Subcutaneous adipose tissue (tissue), 4 donors: ENCODE data around the gene TARDBP. TPM values are rescaled to one million over a fixed set of nuclear protein-coding genes. Genes with fewer than 3 reads are reported as not detected.

Experiments used
- CTCF ChIP-seq: fragments of 450-650 bp; IDR thresholded peaks from one replicate; pipeline ENCODE4 v1.5.1; 2016; ENCODE audit warnings: low read depth, mild to moderate bottlenecking, control low read depth, antibody characterized with exemption, moderate library complexity
- total RNA-seq, 4 donors: library from RNA; depleted of rRNA; stranded (reverse); fragments of >200 nt; gene quantifications; one replicate each; pipeline ENCODE4 v1.1.0, GENCODE V29; 2016

TARDBP gene
- total RNA-seq, 4 donors from 2014 or later = 103 to 169 (median 123) TPM

DNA sequence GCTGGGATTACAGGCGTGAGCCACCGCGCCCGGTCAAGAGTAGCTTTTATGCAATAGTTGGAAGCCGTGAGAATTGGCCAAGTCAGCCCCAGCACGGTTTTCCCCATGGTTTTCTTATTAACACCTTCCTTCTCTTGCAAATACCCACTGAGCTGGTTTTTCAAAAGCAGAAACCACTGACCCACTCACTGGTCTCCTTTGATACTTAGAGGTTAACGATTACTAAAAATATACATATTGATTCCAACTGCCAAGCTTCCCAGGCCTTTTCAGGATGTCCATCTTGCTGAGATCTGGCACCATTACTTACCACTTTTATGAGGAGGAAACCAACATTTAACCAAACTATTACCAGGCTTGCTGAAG lies 25.9 kb upstream of the TARDBP start:
- no peak for TF ChIP-seq CTCF

DNA sequence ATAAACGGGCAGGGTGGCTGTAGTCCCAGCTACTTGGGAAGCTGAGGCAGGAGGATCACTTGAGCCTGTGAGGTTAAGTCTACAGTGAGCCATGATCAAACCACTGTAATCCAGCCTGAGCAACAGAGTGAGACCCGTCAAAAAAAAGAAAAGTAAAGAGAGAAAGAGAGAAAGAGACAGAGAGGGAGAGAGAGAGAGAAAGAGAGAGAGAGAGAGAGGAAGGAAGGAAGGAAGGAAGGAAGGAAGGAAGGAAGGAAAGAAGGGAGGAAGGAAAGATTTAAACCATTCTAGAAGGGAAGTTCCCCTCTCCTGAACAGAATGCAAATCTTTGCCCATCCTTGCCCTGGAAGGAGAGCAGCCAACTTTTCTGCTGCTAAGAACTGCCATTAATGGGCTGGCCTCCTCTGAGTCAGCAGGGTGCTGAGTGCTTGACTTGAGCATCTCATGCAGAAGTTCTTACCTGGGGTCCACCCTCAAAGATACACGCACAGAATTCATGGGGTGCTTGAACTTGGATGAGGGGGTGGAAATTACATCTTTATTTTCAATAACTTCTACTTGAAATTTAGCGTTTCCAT lies 24.5 kb upstream of the TARDBP start:
- TF ChIP-seq CTCF = no peak

DNA sequence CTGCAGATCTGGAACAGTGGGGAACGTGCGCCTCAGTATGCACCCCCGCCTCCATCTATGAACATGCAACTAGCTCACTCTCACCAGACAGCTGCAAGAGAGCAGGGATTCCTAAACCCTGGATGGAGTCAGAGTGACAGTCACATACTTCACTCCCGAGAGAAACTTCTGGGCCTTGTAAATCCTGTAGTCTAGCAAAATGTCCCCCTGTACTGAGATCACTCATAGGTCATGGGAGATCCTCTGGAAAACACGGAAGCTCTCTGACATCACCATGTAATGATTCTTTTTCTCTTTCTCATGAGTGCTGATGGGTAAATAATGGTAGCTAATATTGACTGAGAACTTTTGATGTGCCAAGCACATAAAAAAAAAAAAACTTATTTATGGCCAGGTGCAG lies 23.4 kb upstream of the TARDBP start:
- no peak for TF ChIP-seq CTCF

- no peak for TF ChIP-seq CTCF
These were observed 21.6 kb upstream of the TARDBP start for GRCh38 chr1:10990828-10991227.

DNA sequence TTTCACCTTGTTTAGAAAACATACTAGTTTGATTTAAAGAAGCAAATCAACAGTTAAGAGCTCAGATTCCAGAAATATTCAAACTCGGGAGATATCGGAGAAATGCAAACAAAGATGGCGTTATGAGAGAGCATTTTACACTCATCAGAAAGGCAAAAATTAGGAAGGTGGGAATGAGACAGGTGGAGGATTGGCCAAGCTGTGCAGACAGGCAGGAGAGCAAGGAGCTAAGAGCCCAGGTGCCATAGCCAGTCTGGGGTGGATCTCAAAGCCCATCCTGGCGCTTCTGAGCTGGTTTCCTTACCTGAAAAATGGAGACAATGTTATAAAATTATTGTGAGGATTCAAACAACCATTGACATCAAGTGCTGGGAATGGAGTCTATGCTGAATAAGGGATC lies 19.6 kb upstream of the TARDBP start:
- no peak for TF ChIP-seq CTCF

DNA sequence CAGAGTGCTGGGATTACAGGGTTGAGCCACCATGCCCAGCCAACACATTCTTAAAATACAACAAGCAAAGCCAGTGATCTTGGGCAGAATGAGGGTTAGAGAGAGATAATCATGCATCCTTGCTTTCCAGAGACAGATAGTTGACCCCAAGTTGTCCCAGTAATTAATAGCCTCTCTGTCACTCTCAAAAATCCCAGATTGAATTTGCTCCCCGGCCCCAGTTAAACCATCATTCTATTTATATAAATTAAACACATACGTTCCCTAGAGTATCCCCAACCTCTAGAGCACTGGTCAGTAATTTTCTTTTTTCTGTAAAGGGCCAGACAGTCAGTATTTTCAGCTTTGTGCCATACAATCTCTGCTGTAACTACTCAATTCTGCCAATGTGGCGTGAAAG lies 16.4 kb upstream of the TARDBP start:
- TF ChIP-seq CTCF = no peak

- TF ChIP-seq CTCF = no peak
These were observed 11.9 kb upstream of the TARDBP start for GRCh38 chr1:11000526-11000925.
